ENCODE data around the gene EIF3B.

Gene EIF3B

GRCh38 chr7:2403014-2403717 is 48.5 kb downstream of the EIF3B start, which contains the start of gene CHST12:
Gene CHST12 (plus strand): TSS chr7:2403611. CDS start chr7:2432640, 29,029 bp downstream.
- TF ChIP-seq, protein P1, sequence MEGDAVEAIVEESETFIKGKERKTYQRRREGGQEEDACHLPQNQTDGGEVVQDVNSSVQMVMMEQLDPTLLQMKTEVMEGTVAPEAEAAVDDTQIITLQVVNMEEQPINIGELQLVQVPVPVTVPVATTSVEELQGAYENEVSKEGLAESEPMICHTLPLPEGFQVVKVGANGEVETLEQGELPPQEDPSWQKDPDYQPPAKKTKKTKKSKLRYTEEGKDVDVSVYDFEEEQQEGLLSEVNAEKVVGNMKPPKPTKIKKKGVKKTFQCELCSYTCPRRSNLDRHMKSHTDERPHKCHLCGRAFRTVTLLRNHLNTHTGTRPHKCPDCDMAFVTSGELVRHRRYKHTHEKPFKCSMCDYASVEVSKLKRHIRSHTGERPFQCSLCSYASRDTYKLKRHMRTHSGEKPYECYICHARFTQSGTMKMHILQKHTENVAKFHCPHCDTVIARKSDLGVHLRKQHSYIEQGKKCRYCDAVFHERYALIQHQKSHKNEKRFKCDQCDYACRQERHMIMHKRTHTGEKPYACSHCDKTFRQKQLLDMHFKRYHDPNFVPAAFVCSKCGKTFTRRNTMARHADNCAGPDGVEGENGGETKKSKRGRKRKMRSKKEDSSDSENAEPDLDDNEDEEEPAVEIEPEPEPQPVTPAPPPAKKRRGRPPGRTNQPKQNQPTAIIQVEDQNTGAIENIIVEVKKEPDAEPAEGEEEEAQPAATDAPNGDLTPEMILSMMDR (IDR thresholded peaks at IDR 0.05; ENCODE audit: low read depth, low read length, missing control alignments): no peak
- peak within 1 kb of the TSS; percentile 74 for H3K4me3 ChIP-seq (replicated peaks; ENCODE audit: low read depth, low read length)
- peak; percentile 61 for DNase-seq (ENCODE audit: extremely low read depth, low read depth)

- no peak for DNase-seq (ENCODE audit: extremely low read depth, low read depth)
- H3K4me3 ChIP-seq (replicated peaks; ENCODE audit: low read depth, low read length): peak overlapping the region; percentile 74
- TF ChIP-seq, protein P1 (IDR thresholded peaks at IDR 0.05; ENCODE audit: low read depth, low read length, missing control alignments): no peak
Measured at GRCh38 chr7:2403718-2404648, 49.4 kb downstream of the EIF3B start.

GRCh38 chr7:2404714-2405119 is 50.1 kb downstream of the EIF3B start:
- DNase-seq (ENCODE audit: extremely low read depth, low read depth): no peak
- TF ChIP-seq, protein P1 (IDR thresholded peaks at IDR 0.05; ENCODE audit: low read depth, low read length, missing control alignments): no peak
- peak overlapping the region; percentile 74 for H3K4me3 ChIP-seq (replicated peaks; ENCODE audit: low read depth, low read length)

DNA sequence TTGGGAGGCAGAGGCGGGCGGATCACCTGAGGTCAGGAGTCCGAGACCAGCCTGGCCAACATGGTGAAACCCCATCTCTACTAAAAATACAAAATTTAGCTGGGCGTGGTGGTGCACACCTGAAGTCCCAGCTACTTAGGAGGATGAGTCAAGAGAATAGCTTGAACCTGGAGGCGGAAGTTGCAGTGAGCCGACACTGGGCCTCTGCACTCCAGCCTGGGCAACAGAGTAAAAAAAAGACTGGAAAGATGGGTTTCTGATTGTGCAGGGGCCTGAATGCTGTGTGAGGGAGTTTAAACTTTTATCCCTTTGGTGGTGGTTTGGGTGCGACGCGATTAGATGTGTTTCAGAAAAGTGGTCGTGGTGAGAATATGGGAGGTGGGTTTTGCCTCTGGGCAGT is 50.6 kb downstream of the EIF3B start:
- TF ChIP-seq, protein P1 (IDR thresholded peaks at IDR 0.05; ENCODE audit: low read depth, low read length, missing control alignments): no peak
- no peak overlapping the region for H3K4me3 ChIP-seq (replicated peaks; ENCODE audit: low read depth, low read length)
- DNase-seq (ENCODE audit: extremely low read depth, low read depth): no peak

DNA sequence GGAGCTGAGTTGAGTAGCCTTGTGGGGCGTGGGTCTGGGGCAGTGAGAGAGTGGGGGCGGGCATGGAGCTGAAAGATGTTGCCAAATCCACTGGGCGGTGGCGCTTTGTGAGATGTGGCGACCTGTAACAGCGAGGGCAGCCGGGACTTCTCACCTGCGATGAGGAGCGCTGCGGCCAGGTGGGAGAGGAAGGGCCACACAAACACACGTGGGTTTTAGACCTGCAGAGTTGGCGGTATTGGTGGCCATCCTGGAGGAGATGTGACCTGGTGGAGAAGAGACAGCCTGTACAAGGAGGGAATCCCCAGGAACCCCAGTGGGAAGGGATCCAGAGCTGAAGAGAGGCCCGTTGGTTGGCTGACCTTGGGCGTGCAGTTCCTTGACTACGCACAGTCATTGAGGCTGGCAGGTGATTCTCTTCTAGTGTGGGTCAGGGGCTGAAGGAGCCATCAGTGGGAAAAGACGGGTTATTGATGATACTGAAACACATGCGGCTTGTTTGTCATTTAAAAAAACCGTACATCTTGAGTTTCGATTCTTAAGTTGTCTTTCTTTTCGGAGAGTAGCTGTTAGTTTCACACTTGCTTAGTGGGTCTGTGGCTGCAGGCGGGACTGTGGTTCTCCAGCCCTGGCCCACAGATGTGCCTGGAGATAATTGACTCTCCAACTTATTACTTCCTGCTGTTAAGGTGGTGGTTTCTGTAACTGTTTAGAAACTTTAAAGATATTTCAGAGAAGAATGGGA is 51.1 kb downstream of the EIF3B start:
- no peak overlapping the region for H3K4me3 ChIP-seq (replicated peaks; ENCODE audit: low read depth, low read length)
- DNase-seq (ENCODE audit: extremely low read depth, low read depth): no peak
- TF ChIP-seq, protein P1 (IDR thresholded peaks at IDR 0.05; ENCODE audit: low read depth, low read length, missing control alignments): no peak

DNA sequence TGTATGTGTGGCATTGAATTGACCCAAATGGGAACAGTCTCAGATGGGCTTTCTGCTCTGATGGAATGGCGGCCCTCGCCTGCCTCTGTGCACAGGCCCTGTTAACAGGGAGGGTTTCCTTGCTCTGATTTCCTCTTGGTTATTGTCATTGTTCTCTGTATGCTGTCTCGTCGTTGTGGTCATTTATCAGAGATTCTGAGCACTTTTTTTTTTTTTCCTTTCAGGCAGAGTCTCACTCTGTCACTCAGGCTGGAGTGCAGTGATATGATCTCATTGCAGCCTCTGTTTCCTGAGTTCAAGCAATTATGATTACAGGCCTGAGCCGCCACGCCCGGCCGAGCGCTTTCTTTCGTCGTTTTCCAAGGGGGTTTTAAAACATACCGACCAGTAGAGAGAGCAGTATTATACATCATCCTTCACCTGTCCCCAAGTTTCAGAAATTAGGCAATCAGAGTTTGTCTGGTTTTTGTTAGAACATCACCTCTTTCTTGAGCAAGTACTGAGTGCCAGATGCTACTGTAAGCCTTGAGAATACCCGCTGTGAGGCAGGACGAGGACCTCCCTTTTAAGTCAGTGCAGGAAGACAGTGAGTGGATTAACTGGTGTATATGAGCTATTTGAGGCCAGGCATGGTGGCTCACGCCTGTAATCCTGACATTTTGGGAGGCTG is 55.3 kb downstream of the EIF3B start:
- TF ChIP-seq, protein P1 (IDR thresholded peaks at IDR 0.05; ENCODE audit: low read depth, low read length, missing control alignments): no peak
- no peak for DNase-seq (ENCODE audit: extremely low read depth, low read depth)
- H3K4me3 ChIP-seq (replicated peaks; ENCODE audit: low read depth, low read length): no peak overlapping the region

All from HFF-Myc (cell line).